Stomach smooth muscle (tissue), 2 donors: ENCODE results near the gene ITGA8.
"Not testable (repeated sequence)": the region's sequence is repeated elsewhere in the genome, so short reads cannot be mapped to it uniquely, and the experiment has no call there.

Experiments used
- H3K27ac ChIP-seq: one replicate; pipeline ENCODE4 v1.7.0; 2013; ENCODE audit warnings: mild to moderate bottlenecking, low read length, inconsistent platforms
- H3K27me3 ChIP-seq, 2 donors: one replicate each; pipeline ENCODE4 v1.7.0; 2013; ENCODE audit warnings: low read length in 2 of 2; ENCODE audit not compliant: insufficient read depth in 2 of 2, control insufficient read depth in 1 of 2
- H3K36me3 ChIP-seq, 2 donors: one replicate each; pipeline ENCODE4 v1.7.0; 2013; ENCODE audit warnings: low read length in 2 of 2; ENCODE audit not compliant: control insufficient read depth in 2 of 2, insufficient read depth in 2 of 2
- H3K4me1 ChIP-seq: one replicate; pipeline ENCODE4 v1.7.0; 2013; ENCODE audit warnings: low read length; ENCODE audit not compliant: control insufficient read depth, insufficient read depth
- H3K4me3 ChIP-seq, 2 donors: one replicate each; pipeline ENCODE4 v1.7.0; 2013; ENCODE audit warnings: low read length in 2 of 2
- H3K9ac ChIP-seq, 2 donors: one replicate each; pipeline ENCODE4 v1.7.0; 2013; ENCODE audit warnings: low read length in 2 of 2, mild to moderate bottlenecking in 1 of 2
- H3K9me3 ChIP-seq, 2 donors: one replicate each; pipeline ENCODE4 v1.7.0; 2013; ENCODE audit warnings: low read length in 2 of 2; ENCODE audit not compliant: control insufficient read depth in 2 of 2
- donor health status: healthy.
- donor health status: Pancreatic carcinoma.

The ITGA8 gene

GRCh38 chr10:15651175-15651574 lies 68.5 kb downstream of the ITGA8 start:
- no peak overlapping the region for H3K9ac ChIP-seq
- H3K27me3 ChIP-seq: no peaks in the 10 kb centered on the region
- no peak overlapping the region for H3K4me3 ChIP-seq
- H3K27ac ChIP-seq: no peak overlapping the region
- no peaks in the 10 kb centered on the region for H3K9me3 ChIP-seq
- no peaks in the 10 kb centered on the region for H3K4me1 ChIP-seq
- no peaks in the 10 kb centered on the region for H3K36me3 ChIP-seq

- no peak overlapping the region for H3K9ac ChIP-seq
- no peak overlapping the region for H3K27ac ChIP-seq
- H3K4me3 ChIP-seq: no peak overlapping the region
- H3K4me1 ChIP-seq: no peaks in the 10 kb centered on the region
- no peaks in the 10 kb centered on the region for H3K9me3 ChIP-seq
- no peaks in the 10 kb centered on the region for H3K27me3 ChIP-seq
- no peaks in the 10 kb centered on the region for H3K36me3 ChIP-seq
These were observed 77.6 kb downstream of the ITGA8 start for GRCh38 chr10:15642095-15642494.

- Histone ChIP-seq H3K27me3 (no peaks in the 10 kb centered on the region), H3K27ac (no peak overlapping the region), H3K9me3 (no peaks in the 10 kb centered on the region), H3K4me1 (no peaks in the 10 kb centered on the region), H3K9ac (no peak overlapping the region), H3K36me3 (no peaks in the 10 kb centered on the region), H3K4me3 (no peak overlapping the region)
These were observed 79.1 kb downstream of the ITGA8 start for GRCh38 chr10:15640536-15641085.

- no peak overlapping the region for H3K9ac ChIP-seq
- H3K4me1 ChIP-seq: no peaks in the 10 kb centered on the region
- no peak overlapping the region for H3K4me3 ChIP-seq
- H3K9me3 ChIP-seq: no peaks in the 10 kb centered on the region
- H3K27ac ChIP-seq: no peak overlapping the region
- H3K36me3 ChIP-seq: no peaks in the 10 kb centered on the region
- H3K27me3 ChIP-seq: no peaks in the 10 kb centered on the region
These were observed 83.3 kb downstream of the ITGA8 start for GRCh38 chr10:15636446-15636845.

GRCh38 chr10:15632456-15633091 lies 87.1 kb downstream of the ITGA8 start:
- Histone ChIP-seq H3K9ac (no peak overlapping the region), H3K4me3 (no peak overlapping the region), H3K27ac (no peak overlapping the region), H3K36me3 (no peaks in the 10 kb centered on the region), H3K27me3 (no peaks in the 10 kb centered on the region), H3K9me3 (no peaks in the 10 kb centered on the region), H3K4me1 (no peaks in the 10 kb centered on the region)

- H3K36me3 ChIP-seq, H3K4me3 ChIP-seq, H3K27me3 ChIP-seq, H3K9me3 ChIP-seq, H3K27ac ChIP-seq, H3K9ac ChIP-seq, H3K4me1 ChIP-seq: not testable (repeated sequence)
These were observed 88.5 kb downstream of the ITGA8 start for GRCh38 chr10:15631205-15631604.

GRCh38 chr10:15630353-15630752 lies 89.4 kb downstream of the ITGA8 start:
- Histone ChIP-seq H3K9ac (no peak overlapping the region), H3K4me1 (no peaks in the 10 kb centered on the region), H3K4me3 (no peak overlapping the region), H3K9me3 (peaks cover 0 to 5% of the 10 kb centered on the region in 2 donors), H3K36me3 (no peaks in the 10 kb centered on the region), H3K27me3 (no peaks in the 10 kb centered on the region), H3K27ac (no peak overlapping the region)

GRCh38 chr10:15627617-15628196 lies 92.0 kb downstream of the ITGA8 start:
- no peak overlapping the region for H3K9ac ChIP-seq

GRCh38 chr10:15626937-15627336 lies 92.8 kb downstream of the ITGA8 start:
- no peak overlapping the region for H3K27ac ChIP-seq
- no peaks in the 10 kb centered on the region for H3K4me1 ChIP-seq
- peaks cover 0 to 5% of the 10 kb centered on the region in 2 donors for H3K9me3 ChIP-seq
- no peak overlapping the region for H3K4me3 ChIP-seq
- H3K36me3 ChIP-seq: no peaks in the 10 kb centered on the region
- H3K9ac ChIP-seq: no peak overlapping the region
- H3K27me3 ChIP-seq: no peaks in the 10 kb centered on the region

More at GRCh38 chr10:15627617-15628196, 92.0 kb downstream of the ITGA8 start:
- Histone ChIP-seq H3K27me3 (no peaks in the 10 kb centered on the region), H3K9me3 (peaks cover 0 to 5% of the 10 kb centered on the region in 2 donors), H3K4me1 (no peaks in the 10 kb centered on the region), H3K4me3 (no peak overlapping the region), H3K27ac (no peak overlapping the region), H3K36me3 (no peaks in the 10 kb centered on the region)

- H3K4me3 ChIP-seq: no peak overlapping the region
- H3K4me1 ChIP-seq: no peaks in the 10 kb centered on the region
- H3K9ac ChIP-seq: no peak overlapping the region
- H3K27ac ChIP-seq: no peak overlapping the region
- H3K9me3 ChIP-seq: peaks cover 0 to 5% of the 10 kb centered on the region in 2 donors
- H3K27me3 ChIP-seq: no peaks in the 10 kb centered on the region
- no peaks in the 10 kb centered on the region for H3K36me3 ChIP-seq
These were observed 94.5 kb downstream of the ITGA8 start for GRCh38 chr10:15625261-15625660.
